Stimulated activated CD4-positive, alpha-beta T cell treated with anti-CD3 and anti-CD28 coated beads, Interleukin-2, amount 100 ng/mL, for 48 hours (primary cell): ENCODE measurements around the gene SORT1.
A peak's percentile ranks its signal among the peaks of the same experiment; 100 is the strongest.

Source experiments
- DNase-seq, 2 donors: peaks; one replicate each; pipeline ENCODE4 v3.0.0-alpha.2; 2020

Gene SORT1

DNA sequence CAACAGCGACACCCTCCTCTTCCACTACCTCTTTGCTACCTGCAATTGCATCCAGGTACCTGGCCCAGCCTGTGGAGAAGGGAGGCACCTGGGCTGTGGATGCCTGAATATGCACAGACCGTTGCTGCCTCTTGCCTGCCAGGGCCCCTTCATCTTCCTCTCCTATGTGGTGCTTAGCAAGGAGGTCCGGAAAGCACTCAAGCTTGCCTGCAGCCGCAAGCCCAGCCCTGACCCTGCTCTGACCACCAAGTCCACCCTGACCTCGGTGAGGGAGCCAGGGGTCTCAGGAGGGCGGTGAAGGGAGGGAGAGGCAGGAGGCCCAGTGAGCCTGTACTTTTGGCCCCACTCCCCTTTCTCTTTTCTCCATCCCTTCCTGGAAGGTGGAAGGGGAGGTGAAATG, 126.3 kb downstream of the SORT1 start:
- no peak for DNase-seq

DNA sequence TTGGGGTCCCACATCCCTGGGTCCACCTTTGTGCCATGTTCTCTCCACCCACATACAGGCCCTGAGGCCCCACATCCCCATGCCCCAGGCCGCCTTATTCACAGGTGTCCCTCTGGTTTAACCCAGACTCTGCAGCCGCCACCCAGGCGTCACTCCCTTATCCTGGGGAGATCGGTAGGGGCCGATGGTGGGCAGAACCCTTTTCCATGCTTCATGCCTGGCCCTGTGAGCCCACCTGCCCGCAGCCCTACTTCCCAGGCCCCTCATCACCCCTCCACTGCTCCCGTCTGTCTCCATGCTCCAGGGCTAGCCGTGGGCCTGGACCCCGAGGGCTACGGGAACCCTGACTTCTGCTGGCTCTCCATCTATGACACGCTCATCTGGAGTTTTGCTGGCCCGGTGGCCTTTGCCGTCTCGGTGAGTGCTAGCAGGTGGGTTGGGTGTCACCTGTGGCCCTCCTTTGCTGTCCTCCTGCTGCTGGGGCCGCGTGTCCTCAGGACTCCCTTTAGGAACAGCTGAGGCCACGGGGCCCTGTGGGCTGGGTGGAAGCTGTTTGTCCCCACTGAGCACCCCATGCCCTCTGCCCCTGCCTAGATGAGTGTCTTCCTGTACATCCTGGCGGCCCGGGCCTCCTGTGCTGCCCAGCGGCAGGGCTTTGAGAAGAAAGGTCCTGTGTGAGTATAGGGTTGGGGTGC, 126.9 kb downstream of the SORT1 start:
- DNase-seq: no peak

DNA sequence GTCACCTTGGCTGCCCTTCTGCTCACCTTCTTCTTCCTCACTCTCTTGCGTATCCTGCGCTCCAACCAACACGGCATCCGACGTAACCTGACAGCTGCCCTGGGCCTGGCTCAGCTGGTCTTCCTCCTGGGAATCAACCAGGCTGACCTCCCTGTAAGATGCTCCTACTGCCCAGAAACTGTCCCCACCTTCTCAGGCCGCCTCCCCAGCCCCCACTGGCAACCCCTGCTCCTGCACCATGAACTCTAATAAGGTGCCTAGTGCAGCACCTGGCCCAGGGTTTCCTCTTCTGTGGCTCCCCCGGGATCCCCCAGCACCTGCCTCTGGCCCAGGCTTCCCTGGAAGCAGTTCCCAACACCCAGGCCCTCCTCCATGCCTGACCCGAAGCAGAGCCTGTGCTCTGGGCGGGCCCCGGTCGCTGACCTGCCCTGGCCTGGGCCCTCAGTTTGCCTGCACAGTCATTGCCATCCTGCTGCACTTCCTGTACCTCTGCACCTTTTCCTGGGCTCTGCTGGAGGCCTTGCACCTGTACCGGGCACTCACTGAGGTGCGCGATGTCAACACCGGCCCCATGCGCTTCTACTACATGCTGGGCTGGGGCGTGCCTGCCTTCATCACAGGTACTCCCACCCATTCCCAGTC, 127.6 kb downstream of the SORT1 start:
- DNase-seq: no peak

- DNase-seq: no peak
Observed at GRCh38 chr1:109269212-109269980, 128.3 kb downstream of the SORT1 start.

DNA sequence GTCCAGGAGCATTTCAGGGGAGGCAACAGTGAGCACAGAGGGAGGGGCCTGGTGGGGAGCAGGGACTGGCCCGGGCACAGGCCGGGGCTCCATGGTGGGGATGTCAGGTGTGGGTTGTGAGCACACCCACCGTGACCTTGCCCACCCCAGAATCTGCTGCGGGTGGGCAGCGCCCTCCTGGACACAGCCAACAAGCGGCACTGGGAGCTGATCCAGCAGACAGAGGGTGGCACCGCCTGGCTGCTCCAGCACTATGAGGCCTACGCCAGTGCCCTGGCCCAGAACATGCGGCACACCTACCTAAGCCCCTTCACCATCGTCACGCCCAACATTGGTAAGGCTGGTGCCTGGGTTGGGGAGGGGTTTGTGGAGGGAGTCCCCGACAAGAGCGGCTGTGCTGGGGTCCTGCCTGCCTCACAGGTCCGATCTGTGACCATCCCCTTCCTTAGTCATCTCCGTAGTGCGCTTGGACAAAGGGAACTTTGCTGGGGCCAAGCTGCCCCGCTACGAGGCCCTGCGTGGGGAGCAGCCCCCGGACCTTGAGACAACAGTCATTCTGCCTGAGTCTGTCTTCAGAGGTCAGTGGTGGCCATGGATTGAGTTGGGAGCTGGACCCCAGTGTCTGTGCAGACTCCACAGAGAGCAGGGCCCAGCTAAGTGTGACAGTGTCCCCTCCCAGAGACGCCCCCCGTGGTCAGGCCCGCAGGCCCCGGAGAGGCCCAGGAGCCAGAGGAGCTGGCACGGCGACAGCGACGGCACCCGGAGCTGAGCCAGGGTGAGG, 129.1 kb downstream of the SORT1 start:
- DNase-seq: no peak

- DNase-seq: no peak
Observed at GRCh38 chr1:109267743-109268300, 129.9 kb downstream of the SORT1 start.

DNA sequence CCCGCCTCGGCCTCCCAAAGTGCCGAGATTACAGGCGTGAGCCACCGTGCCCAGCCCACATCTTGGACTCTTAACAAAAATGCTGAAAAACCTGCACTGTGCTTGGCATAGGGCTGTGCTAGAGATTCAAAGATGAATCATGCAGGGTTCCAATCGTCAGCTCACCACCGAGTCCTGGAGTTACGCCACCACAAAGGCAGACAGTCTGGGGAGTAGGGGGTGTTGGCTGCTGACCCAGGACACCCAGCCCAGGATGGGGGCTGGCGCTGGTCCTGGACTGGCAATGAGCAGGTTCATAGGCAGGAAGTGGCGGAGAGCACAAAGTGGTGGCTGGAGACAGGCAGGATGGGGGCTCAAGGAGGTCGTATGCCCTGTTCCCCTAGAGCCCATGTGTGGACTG, 130.8 kb downstream of the SORT1 start:
- DNase-seq: no peak

DNA sequence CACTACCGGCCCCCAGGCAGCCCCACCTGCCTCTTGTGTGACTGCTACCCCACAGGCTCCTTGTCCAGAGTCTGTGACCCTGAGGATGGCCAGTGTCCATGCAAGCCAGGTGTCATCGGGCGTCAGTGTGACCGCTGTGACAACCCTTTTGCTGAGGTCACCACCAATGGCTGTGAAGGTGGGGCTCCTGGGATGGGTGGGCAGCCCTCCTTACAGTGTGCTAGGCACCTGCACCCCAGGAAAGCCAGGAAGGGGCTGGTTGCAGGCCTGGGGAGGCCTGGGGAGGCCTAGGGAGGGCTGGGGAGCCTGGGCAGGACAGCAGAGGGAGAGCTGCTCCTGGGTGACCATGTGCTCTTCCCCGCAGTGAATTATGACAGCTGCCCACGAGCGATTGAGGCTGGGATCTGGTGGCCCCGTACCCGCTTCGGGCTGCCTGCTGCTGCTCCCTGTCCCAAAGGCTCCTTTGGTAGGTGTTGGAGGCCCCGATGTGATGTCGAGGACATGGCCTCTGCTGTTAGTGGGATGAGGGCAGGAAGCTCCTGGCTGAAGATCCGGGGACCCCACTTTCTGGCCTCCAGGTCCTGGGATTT, 131.9 kb downstream of the SORT1 start:
- no peak for DNase-seq

- no peak for DNase-seq
Observed at GRCh38 chr1:109265016-109265415, 132.7 kb downstream of the SORT1 start.

DNA sequence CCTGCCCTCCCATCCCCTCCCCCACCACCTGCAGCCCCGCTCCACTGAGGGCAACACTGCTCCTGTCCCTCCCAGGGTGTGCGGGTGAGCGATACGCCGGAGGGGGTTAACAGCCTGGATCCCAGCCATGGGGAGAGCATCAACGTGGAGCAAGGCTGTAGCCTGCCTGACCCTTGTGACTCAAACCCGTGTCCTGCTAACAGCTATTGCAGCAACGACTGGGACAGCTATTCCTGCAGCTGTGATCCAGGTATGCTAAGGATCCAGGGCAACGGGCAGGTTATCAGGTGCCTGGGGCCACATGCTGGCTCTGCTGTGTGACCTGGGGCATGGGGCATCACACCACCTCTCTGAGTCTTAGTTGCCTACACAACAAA, 133.4 kb downstream of the SORT1 start:
- DNase-seq: no peak

GRCh38 chr1:109263597-109264378, 133.9 kb downstream of the SORT1 start:
- peak; percentile 87 to 88 for DNase-seq

GRCh38 chr1:109263234-109263596, 134.5 kb downstream of the SORT1 start:
- DNase-seq: no peak

- DNase-seq: no peak
Observed at GRCh38 chr1:109262231-109263055, 135.3 kb downstream of the SORT1 start.

DNA sequence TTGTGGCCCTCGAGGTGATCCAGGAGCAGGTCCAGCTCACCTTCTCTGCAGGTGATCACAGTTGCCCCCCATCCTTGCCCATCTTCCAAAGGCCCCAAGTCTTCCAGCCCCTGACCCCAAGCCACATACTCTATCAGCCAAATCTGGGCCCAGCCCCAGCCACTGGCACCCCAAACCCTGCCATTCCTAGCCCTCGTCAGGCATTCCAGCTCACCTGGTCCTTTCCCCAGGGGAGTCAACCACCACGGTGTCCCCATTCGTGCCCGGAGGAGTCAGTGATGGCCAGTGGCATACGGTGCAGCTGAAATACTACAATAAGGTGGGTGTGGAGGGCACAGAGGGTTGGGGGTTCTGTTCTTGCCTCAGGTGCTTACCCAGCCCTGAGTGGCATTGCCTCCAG, 136.1 kb downstream of the SORT1 start:
- no peak for DNase-seq

DNA sequence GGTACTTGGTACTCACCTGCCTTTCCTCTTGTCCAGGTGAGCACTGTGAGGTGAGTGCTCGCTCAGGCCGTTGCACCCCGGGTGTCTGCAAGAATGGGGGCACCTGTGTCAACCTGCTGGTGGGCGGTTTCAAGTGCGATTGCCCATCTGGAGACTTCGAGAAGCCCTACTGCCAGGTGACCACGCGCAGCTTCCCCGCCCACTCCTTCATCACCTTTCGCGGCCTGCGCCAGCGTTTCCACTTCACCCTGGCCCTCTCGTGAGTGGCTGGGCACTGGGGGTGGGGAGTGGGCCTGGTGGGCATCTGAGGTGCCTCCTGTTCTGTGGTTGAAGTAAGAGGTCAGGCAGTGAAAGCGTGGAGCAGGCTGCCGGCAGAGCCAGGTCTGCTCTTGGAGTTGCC, 136.7 kb downstream of the SORT1 start:
- DNase-seq: no peak

- no peak for DNase-seq
Observed at GRCh38 chr1:109259674-109260557, 137.8 kb downstream of the SORT1 start.
